IMR-90 (cell line): ENCODE measurements around the gene FZD7. TPM values are rescaled to one million over a fixed set of nuclear protein-coding genes. Genes with fewer than 3 reads are reported as not detected.

Experiments
- ATAC-seq: fragments of 200-7000 bp; cut with Tn5 transposase; 2 replicates; pipeline ENCODE4 v1.9.1; 2020; ENCODE audit warnings: low read depth, mild to moderate bottlenecking, moderate library complexity
- BruUV-seq: library from RNA; stranded (reverse); fragments of 400-500 nt; replicated peaks from 2 replicates; lab custom pipeline; 2021; lab: Mats Ljungman, UMichigan
- CTCF ChIA-PET: fragments of 300-600 bp; formaldehyde crosslinking; extraction: SDS; loops from one replicate; lab custom pipeline; 2021; ENCODE audit warnings: antibody characterized with exemption; lab: Yijun Ruan, JAX
- POLR2A ChIA-PET: fragments of 300-600 bp; sonication (Branson Sonifier 250); formaldehyde crosslinking; loops from one replicate; lab custom pipeline; 2022; ENCODE audit warnings: antibody characterized with exemption; ENCODE audit not compliant: unreplicated experiment; lab: Charles Lee
- DNase-seq: peaks from one replicate; pipeline ENCODE4 v3.0.0; 2013
- H2AFZ ChIP-seq: replicated peaks from 2 replicates; pipeline ENCODE3; 2013; ENCODE audit warnings: low read length, mild to moderate bottlenecking; ENCODE audit not compliant: poor library complexity
- H2AK5ac ChIP-seq: 2 replicates; pipeline ENCODE4 v1.6.1; 2013; ENCODE audit warnings: low read depth, low read length, inconsistent platforms
- H2AK9ac ChIP-seq: replicated peaks from 2 replicates; pipeline ENCODE3; 2013; ENCODE audit warnings: mild to moderate bottlenecking, low read depth, low read length, moderate library complexity; ENCODE audit not compliant: poor library complexity
- H2BK120ac ChIP-seq: 2 replicates; pipeline ENCODE4 v1.6.1; 2013; ENCODE audit warnings: low read depth, low read length, inconsistent platforms
- H2BK15ac ChIP-seq: 3 replicates; pipeline ENCODE4 v1.6.1; 2013; ENCODE audit warnings: low read depth, low read length, inconsistent platforms
- H2BK20ac ChIP-seq: 2 replicates; pipeline ENCODE4 v1.6.1; 2013; ENCODE audit warnings: low read depth, mild to moderate bottlenecking, inconsistent platforms, low read length, moderate library complexity
- H2BK5ac ChIP-seq: 2 replicates; pipeline ENCODE4 v1.6.1; 2013; ENCODE audit warnings: mild to moderate bottlenecking, low read depth, low read length, inconsistent platforms; ENCODE audit not compliant: poor library complexity, severe bottlenecking
- H3K14ac ChIP-seq: replicated peaks from 2 replicates; pipeline ENCODE4 v1.6.1; 2013; ENCODE audit warnings: low read depth, low read length, inconsistent platforms
- H3K18ac ChIP-seq: 2 replicates; pipeline ENCODE4 v1.6.1; 2013; ENCODE audit warnings: low read depth, low read length, control low read depth
- H3K23ac ChIP-seq: 2 replicates; pipeline ENCODE4 v1.6.1; 2013; ENCODE audit warnings: low read depth, low read length, inconsistent platforms
- H3K27ac ChIP-seq: 2 replicates; pipeline ENCODE4 v1.5.1; 2013; ENCODE audit warnings: mild to moderate bottlenecking, control low read depth, low read length; ENCODE audit not compliant: insufficient read depth
- H3K27me3 ChIP-seq: 2 replicates; pipeline ENCODE4 v1.6.1; 2013; ENCODE audit warnings: low read length; ENCODE audit not compliant: control insufficient read depth, insufficient read depth
- H3K36me3 ChIP-seq: 2 replicates; pipeline ENCODE4 v1.6.1; 2013; ENCODE audit warnings: low read length, mixed read lengths; ENCODE audit not compliant: control insufficient read depth, insufficient read depth
- H3K4ac ChIP-seq: 2 replicates; pipeline ENCODE4 v1.6.1; 2013; ENCODE audit warnings: low read depth, low read length, inconsistent platforms
- H3K4me1 ChIP-seq: 2 replicates; pipeline ENCODE4 v1.6.1; 2013; ENCODE audit warnings: low read length, mixed read lengths; ENCODE audit not compliant: control insufficient read depth, insufficient read depth
- H3K4me2 ChIP-seq: 2 replicates; pipeline ENCODE4 v1.6.1; 2013; ENCODE audit warnings: low read depth, mild to moderate bottlenecking, control low read depth, low read length, moderate library complexity
- H3K4me3 ChIP-seq: 2 replicates; pipeline ENCODE4 v1.5.1; 2013; ENCODE audit warnings: low read depth, mild to moderate bottlenecking, control low read depth, low read length, moderate library complexity; ENCODE audit not compliant: insufficient read depth
- H3K56ac ChIP-seq: 2 replicates; pipeline ENCODE4 v1.6.1; 2013; ENCODE audit warnings: low read length, inconsistent platforms; ENCODE audit not compliant: insufficient read depth; ENCODE audit errors: extremely low read depth
- H3K79me1 ChIP-seq, 2 experiments: 2 replicates each; pipeline ENCODE4 v1.6.1; 2013; ENCODE audit warnings: low read length in 2 of 2, inconsistent platforms in 1 of 2, low read depth in 1 of 2
- H3K9ac ChIP-seq: 2 replicates; pipeline ENCODE4 v1.6.1; 2013; ENCODE audit warnings: low read depth, low read length, control low read depth
- H3K9me1 ChIP-seq: 2 replicates; pipeline ENCODE4 v1.6.1; 2013; ENCODE audit warnings: low read length, inconsistent platforms; ENCODE audit not compliant: insufficient read depth
- H3K9me3 ChIP-seq: 2 replicates; pipeline ENCODE4 v1.6.1; 2013; ENCODE audit warnings: low read length; ENCODE audit not compliant: control insufficient read depth, insufficient read depth
- H4K20me1 ChIP-seq: 2 replicates; pipeline ENCODE4 v1.6.1; 2013; ENCODE audit warnings: low read length, inconsistent platforms; ENCODE audit not compliant: insufficient read depth
- H4K5ac ChIP-seq: 2 replicates; pipeline ENCODE4 v1.6.1; 2013; ENCODE audit warnings: mild to moderate bottlenecking, low read depth, low read length, control low read depth
- H4K8ac ChIP-seq, 2 experiments: 2 replicates each; pipeline ENCODE4 v1.6.1; 2013; ENCODE audit warnings: low read depth in 2 of 2, low read length in 2 of 2, control low read depth in 1 of 2, inconsistent platforms in 1 of 2
- H4K91ac ChIP-seq: 2 replicates; pipeline ENCODE4 v1.6.1; 2013; ENCODE audit warnings: low read depth, low read length, inconsistent platforms; ENCODE audit not compliant: insufficient read depth
- MXI1 ChIP-seq: IDR thresholded peaks from 2 replicates; pipeline ENCODE4 v1.6.1; 2012; ENCODE audit warnings: low read depth, mild to moderate bottlenecking, low read length, moderate library complexity, borderline replicate concordance
- NFE2L2 ChIP-seq: fragments of 150-350 bp; IDR thresholded peaks from 2 replicates; pipeline ENCODE4 v1.6.1; 2016; ENCODE audit warnings: low read depth, mild to moderate bottlenecking, low read length
- RAD21 ChIP-seq: IDR thresholded peaks from 2 replicates; pipeline ENCODE4 v1.6.1; 2012; ENCODE audit warnings: low read length, improper control_type of control experiment
- WGBS, 2 experiments: methylation state at CpG; one replicate each; pipeline versions ENCODE4 v1.1.5 to v1.1.7; 2013; ENCODE audit warnings: missing lambda C conversion rate in 2 of 2; ENCODE audit not compliant: insufficient read length in 1 of 2; ENCODE audit errors: extremely low coverage in 2 of 2; 5-methylcytosine and 5-hydroxymethylcytosine counted together
- dilution Hi-C: fragments of 300-500 bp; cut with HindIII; formaldehyde crosslinking; loops from one replicate; pipeline ENCODE4 v1.14.3; 2018; ENCODE audit warnings: low sequenced_read_pairs; ENCODE audit not compliant: unreplicated experiment
- in situ Hi-C: fragments of 300-500 bp; cut with MboI; formaldehyde crosslinking; loops from 3 replicates; pipeline ENCODE4 v1.14.3; 2019; ENCODE audit warnings: low sequenced_read_pairs, inconsistent platforms, mixed read lengths
- intact Hi-C: fragments of 100-400 bp; cut with micrococcal nuclease; formaldehyde crosslinking; loops from 2 replicates; pipeline ENCODE4 v1.10.0; 2022
- polyA plus RNA-seq, 3 experiments: library from polyadenylated mRNA; depleted of rRNA; stranded (reverse); fragments of >200 nt; gene quantifications; 2 replicates each; pipeline ENCODE4 v1.2.3, GENCODE V29; 2012; ENCODE audit warnings: low replicate concordance in 1 of 3
- total RNA-seq: library from RNA; depleted of rRNA; stranded (reverse); fragments of >200 nt; gene quantifications from 2 replicates; pipeline ENCODE4 v1.2.3, GENCODE V29; 2012

Gene FZD7
- total and polyA plus RNA-seq, 2 of the 4 experiments (the other 2 are of a cell fraction): 62.4 to 90.9 TPM

DNA sequence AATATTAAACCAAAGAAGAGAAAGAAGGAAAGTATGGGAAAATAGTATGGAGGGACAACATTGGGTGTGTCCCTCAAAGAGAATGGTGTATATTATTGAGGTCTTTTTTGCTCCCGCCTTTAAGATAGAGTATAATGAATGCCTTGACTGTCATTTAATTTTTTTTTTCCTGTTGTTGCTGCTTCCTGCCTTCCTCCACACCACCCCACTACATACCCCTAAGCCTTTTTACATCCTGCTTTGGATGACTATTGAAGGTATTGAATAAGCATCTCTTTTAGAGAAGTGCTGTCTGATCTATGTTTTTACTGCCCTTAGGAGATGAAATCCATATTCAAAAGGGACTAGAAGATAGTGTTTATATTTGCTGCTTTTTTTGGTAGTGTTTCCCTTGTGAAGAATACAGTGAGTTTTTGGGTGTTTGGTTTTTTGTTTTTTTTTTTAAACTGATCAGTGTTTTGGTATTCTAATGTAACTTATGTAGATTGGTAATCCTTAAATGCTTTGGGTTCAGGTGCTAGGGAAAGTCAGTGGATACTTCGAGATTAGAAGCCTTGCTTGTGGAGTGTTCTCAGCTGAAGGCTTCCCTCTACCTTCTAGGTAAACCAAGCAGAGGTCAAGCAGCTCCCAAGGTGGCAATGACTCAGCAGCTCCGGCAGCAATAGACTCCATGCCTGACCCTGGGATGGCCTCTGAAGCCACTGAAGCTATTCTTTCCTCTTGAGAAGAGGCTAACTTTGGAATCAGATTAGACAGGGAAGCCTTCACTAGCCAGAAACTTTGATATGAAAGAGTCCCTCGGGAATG lies 5.0 kb downstream of the FZD7 start:
- peak overlapping the region; percentile 48 for H2BK120ac ChIP-seq
- H4K91ac ChIP-seq: no peak overlapping the region
- peaks cover 10% of the 10 kb centered on the region for H3K9me1 ChIP-seq
- ChIA-PET CTCF (interaction anchor here (0.5 kb wide), 1 partner anchor 601 kb away, joined by 3 read pairs; no protein-coding TSS in a partner anchor), POLR2A (interaction anchor here (1.0 kb wide), 1 partner anchor 141 kb away, joined by 3 read pairs; no protein-coding TSS in a partner anchor)
- H3K56ac ChIP-seq: peak overlapping the region; percentile 49; the same call in 1 of the 2 replicates
- BruUV-seq: no TSS peak
- peaks cover 51% of the 10 kb centered on the region for H4K20me1 ChIP-seq
- no peak overlapping the region for H2BK15ac ChIP-seq
- H2BK5ac ChIP-seq: peak overlapping the region; percentile 96
- TF ChIP-seq RAD21 (peak; percentile 3; the same call in 1 of the 2 replicates), NFE2L2 (peak; percentile 78; the same call in 1 of the 2 replicates), MXI1 (no peak)
- H3K4me1 ChIP-seq: peaks cover 16% of the 10 kb centered on the region
- peak overlapping the region; percentile 1 to 50; a peak in 2 of 4 replicates for H4K8ac ChIP-seq
- DNase-seq (peak; percentile 62), ATAC-seq (peak; percentile 7; the same call in 1 of the 2 replicates)
- H3K4ac ChIP-seq: peak overlapping the region; percentile 39
- in situ Hi-C loops (loop anchor here (5.0 kb wide), 3 partner anchors 144 to 241 kb away; no protein-coding TSS in a partner anchor), intact Hi-C loops (loop anchor here (1.0 to 10.0 kb wide), 2 partner anchors 97 to 336 kb away; partner anchors contain the start of gene BMPR2), dilution Hi-C loops (no loop called here)
- no peak overlapping the region; the same call in 1 of the 2 replicates for H2BK20ac ChIP-seq
- H2AK9ac ChIP-seq: no peak overlapping the region
- peak overlapping the region; percentile 63; the same call in 1 of the 2 replicates for H3K27ac ChIP-seq
- H3K27me3 ChIP-seq: no peaks in the 10 kb centered on the region
- H3K79me1 ChIP-seq: peaks cover 12 to 32% of the 10 kb centered on the region in 2 experiments
- peak overlapping the region; percentile 77 for H3K9ac ChIP-seq
- H3K36me3 ChIP-seq: peaks cover 36% of the 10 kb centered on the region
- peak overlapping the region; percentile 87 for H3K14ac ChIP-seq
- peak overlapping the region; percentile 96 for H3K4me2 ChIP-seq
- peak overlapping the region; percentile 39 for H3K4me3 ChIP-seq
- H2AFZ ChIP-seq: no peak overlapping the region
- 0% methylated on average over 1 of the region's 4 CpGs; no CpG with 5 or more reads in 1 of the 2 experiments for WGBS, 2 experiments
- H3K23ac ChIP-seq: peak overlapping the region; percentile 88
- H3K9me3 ChIP-seq: no peaks in the 10 kb centered on the region
- peak overlapping the region; percentile 43; the same call in 1 of the 2 replicates for H4K5ac ChIP-seq
- peak overlapping the region; percentile 68 for H3K18ac ChIP-seq
- peak overlapping the region; percentile 54; the same call in 1 of the 2 replicates for H2AK5ac ChIP-seq
